Stimulated activated CD4-positive, alpha-beta T cell treated with anti-CD3 and anti-CD28 coated beads, Interleukin-1b, Interleukin-23, amount 100 ng/mL, for 48 hours (primary cell): Measurements from ENCODE around the gene GLYATL1.

Experiments used
- DNase-seq: peaks from one replicate; pipeline ENCODE4 v3.0.0-alpha.2; 2020

The GLYATL1 gene

DNA sequence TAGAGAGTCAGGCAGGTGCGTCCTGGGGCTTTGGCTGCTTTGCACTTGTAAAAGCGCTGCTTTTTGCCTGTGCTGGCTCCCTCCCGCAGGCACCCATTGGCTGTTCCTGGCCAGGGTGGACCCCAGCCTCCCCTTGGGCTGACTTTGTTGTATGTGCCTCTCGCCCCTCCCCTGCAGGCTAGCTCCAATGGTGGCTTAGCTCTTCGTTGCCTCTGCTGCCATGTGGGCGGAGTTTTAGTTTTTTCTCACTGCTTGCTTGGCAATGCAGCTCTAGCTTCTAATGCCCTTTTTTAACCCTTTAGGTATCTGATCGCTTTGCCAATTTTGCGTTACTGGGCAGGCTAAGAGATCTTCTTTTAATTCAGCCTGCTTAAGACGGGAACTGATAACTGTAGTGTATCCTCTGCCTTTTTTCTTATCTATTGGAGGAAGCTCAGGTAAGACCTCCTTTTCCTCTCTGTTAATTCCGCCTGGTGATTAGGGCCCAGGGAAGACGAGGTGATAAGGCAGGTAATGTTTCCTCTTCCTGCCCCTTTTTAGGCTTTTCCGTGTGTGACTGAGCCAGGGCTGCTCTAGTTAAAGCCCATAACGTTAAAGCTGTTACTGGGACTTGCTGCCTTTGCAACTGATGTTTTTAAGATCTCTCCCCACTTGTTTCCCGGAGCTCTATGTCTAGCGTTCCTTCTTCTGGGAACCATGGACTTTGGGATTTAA lies 11.7 kb upstream of the GLYATL1 start:
- peak; percentile 13 for DNase-seq

- no peak for DNase-seq
Measured at GRCh38 chr11:58928107-58928499, 11.2 kb upstream of the GLYATL1 start.

- no peak for DNase-seq
Measured at GRCh38 chr11:58928691-58929090, 10.6 kb upstream of the GLYATL1 start.

DNA sequence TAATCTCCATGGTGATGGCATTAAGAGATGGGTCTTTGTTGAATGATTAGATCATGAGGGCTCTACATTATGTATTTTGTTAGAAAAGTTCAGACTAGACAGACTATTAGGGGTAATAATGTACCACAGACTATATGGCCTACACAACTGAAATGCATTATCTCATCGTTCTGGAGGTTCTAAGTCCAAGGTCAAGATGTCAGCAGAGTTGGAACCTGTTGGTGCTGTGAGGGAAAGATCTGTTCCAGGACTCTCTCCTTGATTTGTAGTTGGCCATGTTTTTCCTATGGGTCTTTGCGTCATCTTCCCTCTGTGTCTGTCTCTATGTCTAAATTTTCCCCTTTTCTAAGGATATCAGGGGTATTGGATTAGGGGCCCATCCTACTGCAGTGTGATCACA lies 8.4 kb upstream of the GLYATL1 start:
- DNase-seq, result no peak

- DNase-seq, result no peak
Measured at GRCh38 chr11:58933661-58934060, 5.6 kb upstream of the GLYATL1 start.

GRCh38 chr11:58934945-58935513 lies 4.3 kb upstream of the GLYATL1 start:
- no peak for DNase-seq

- DNase-seq, result no peak
Measured at GRCh38 chr11:58938398-58938797, 890 bp upstream of the GLYATL1 start.

DNA sequence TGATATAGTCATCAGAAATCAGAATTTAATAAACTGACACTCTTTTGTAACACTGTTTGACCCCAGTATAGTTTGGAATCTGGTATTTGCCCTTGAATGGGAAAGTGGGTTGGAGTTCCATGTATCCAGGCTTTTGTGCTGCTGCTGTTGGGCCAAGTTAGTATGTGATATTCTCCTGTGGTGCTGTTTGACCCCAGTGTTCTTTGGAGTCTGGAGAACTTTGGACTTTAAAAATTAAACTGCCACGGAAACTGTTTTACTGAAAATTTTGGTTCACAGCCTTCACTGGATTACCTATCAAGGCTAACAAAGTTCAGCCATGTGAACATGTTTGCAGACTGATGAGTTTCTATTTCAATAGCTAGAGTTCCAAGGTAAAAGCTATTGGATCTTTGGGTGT lies 740 bp downstream of the GLYATL1 start:
- DNase-seq, result no peak

GRCh38 chr11:58941838-58942237 lies 2.5 kb downstream of the GLYATL1 start:
- no peak for DNase-seq

GRCh38 chr11:58945663-58946062 lies 6.4 kb downstream of the GLYATL1 start:
- no peak for DNase-seq

DNA sequence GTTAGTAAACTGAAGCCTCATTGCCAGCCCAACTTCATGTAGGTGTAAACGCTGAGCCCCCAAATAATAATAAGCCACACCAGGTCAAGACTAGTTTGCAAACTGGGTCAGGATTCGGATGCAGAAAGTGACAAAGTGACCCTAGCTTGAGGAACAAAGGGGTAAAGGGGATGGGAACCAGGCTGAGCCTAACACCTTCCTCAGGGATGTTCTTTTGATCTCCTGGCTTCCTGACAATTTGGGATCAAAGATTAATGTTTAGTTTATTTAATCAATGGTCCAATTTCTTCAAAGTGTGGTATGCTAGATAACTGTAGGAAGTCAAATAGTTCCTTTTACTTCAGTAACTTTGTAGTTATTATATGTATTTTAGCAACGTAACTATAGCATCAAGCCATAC lies 9.9 kb downstream of the GLYATL1 start:
- no peak for DNase-seq

- DNase-seq, result peak; percentile 19
Measured at GRCh38 chr11:58957922-58958321, 18.6 kb downstream of the GLYATL1 start.

DNA sequence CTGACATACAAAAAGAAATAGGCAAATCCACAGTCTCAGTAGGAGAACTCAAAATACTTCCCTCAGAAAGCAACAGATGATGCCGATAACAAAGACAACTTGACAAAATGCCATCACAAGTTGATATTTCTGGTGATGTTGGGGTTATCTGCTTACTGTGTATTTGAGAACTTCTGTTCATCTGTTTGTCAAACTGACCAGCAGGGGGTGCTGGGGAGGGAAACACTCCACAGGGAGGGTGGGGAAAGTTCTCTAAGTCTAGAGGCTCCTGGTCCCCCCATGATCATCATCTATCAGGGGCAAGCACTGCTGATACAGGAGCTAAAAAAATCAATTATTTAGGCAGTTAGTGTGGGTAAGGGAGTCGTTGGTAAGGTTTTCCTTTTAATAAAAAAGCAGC lies 19.2 kb downstream of the GLYATL1 start:
- peak; percentile 35 for DNase-seq

GRCh38 chr11:58963551-58964104 lies 24.3 kb downstream of the GLYATL1 start:
- DNase-seq, result no peak

DNA sequence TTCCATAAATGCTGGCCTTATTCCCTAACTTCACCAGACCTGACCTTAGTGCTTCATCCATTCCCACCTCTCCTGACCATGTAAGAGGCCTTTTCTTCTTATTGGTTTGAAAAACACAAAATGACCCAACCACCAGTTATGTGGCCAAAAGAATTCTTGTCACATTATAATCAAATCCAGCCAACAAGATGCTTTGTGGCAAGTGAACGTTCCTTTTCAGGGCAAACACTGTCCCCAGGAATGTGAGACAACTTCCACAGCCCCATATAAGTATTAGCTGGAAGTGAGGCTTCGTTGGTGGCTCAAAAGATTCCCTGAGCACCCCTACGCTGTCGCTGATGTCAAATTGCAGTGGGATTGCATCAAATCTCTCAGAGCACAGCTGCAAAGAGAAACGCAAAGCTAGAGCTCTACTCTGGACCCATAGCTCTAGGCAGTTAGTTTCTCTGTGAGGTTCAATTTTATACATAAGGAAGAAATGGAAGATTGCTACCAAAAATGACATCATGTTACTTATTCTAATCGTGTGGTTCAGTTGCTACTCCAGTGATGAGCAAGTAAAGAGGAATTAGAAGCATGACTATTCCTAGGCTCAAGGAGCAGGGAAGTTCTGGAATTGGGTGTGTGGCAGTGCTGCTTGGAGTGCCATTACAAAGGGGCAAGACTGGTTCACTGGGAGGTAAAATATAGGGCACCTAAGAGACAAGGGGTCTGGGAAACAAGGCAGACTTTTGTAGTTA lies 26.1 kb downstream of the GLYATL1 start:
- no peak for DNase-seq

DNA sequence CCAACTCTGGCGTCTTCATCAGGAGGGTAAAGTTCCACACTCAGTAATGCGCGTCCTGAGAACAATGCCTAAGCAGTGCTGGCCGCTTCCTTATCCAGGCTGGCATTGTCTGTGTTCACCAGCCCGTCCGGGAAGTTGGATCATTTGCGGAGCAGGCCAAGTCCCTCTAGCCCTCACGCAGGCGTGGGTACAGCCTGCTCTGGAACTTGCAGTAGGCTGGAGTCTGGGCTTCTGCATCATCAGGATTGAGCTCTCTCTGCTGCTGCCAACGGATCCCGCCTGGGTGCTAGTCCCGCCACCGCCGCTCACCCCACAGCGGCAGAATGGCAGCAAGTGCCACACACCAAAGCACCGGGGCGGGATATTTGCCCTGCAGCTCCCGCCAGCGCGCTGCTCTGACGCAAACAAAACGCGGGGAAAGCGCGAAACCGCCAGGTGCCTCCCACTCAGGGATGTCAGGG lies 29.0 kb downstream of the GLYATL1 start:
- no peak for DNase-seq

- no peak for DNase-seq
Measured at GRCh38 chr11:58977470-58977869, 38.2 kb downstream of the GLYATL1 start.

- no peak for DNase-seq
Measured at GRCh38 chr11:58979222-58979621, 39.9 kb downstream of the GLYATL1 start.

DNA sequence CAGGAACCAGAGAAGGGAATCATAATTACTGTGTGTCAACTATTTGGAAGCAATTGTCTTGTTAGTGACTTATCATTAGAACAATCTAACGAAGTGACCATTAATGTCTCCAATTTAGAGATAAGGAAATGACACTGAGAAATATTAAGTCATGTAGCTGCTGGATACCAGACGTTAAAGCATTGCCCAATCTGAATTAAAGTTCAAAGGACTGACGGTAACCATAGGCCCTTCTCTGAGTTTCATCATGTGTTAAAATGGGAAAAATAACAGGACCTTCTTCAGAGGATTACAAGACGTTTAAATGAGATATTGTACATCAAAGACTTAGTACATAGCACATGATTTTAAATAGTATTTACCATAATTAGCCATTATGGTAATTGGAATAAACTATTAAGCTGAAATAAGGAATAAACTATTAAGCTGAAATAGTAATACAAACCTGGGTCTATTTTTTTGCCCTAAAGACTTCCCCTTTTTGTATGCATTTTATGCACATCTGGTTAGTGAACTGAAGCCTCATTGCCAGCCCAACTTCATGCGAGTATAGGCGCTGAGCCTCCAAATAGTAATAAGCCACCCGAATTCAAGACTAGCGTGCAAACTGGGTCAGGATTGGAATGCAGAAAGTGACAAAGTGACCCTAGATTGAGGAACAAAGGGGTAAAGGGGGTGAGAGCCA lies 41.0 kb downstream of the GLYATL1 start:
- no peak for DNase-seq

DNA sequence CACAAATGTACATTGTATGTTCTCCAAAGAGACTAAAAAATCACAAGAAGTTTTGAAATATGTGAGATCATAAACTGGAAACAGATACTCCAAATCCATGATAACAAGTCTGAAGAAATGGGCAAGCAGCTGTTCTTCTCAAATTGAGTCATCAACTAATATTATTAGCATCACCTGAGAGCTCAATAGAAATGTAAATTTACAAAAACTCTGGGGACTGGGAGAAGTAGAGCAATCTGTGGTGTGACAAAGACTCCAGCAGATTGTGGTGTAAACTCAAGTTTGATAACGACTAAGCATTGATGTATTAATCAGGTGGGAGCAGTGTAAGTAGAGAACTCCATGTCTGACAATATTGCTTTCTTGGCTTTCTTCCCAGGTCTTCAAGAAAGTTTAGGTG lies 53.2 kb downstream of the GLYATL1 start:
- no peak for DNase-seq

- DNase-seq, result no peak
Measured at GRCh38 chr11:58994171-58994570, 54.9 kb downstream of the GLYATL1 start.

DNA sequence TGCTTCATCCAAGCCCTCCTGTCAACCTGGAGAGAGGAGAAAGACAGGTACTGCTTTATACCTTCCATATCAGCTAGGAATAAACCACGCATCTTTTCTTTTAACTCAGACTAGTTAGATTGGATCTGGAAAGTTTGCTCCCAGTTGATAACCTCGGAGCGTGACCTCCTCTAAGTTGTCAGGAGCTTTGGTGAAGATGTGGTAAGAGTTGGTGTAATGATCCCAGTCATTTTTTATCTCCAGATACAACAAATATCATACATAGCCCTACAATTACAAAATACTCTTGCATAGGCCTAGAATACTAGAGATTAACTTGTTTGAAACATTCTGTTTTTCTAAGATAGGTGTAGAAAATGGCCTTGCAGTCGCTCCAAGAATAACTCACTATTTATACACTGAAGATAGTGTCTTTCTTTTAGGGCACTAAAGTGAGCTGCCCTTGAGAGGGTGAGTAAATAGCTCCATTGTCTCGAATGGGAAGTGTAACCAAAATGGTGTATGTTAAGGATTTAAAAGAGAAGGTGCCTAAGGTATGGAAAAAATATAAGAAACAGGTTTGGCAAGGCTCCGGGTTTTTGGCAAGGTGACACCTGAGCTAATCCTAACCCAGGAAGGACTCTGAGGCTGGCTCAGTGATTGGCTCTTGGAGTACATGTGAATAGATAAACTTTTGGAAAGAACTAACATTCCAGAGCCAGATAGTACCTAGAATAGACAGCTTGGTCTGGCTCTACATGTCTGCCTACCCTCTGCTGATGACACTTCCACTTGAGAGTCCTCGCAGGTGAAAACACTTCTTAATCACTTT lies 59.4 kb downstream of the GLYATL1 start:
- DNase-seq, result no peak
